Right renal cortex interstitium (tissue), 3 donors: ENCODE results near the gene AOPEP. TPM values are rescaled to one million over a fixed set of nuclear protein-coding genes. Genes with fewer than 3 reads are reported as not detected.

Source experiments
- DNase-seq, 3 donors: peaks; one replicate each; pipeline ENCODE4 v3.0.0-alpha.2; 2013; ENCODE audit warnings: low read depth in 3 of 3, low spot score in 2 of 3
- polyA plus RNA-seq, 3 donors: library from polyadenylated mRNA; unstranded; fragments of 120-200 nt; gene quantifications; one replicate each; pipeline ENCODE4 v1.2.1, GENCODE V29; 2013; ENCODE audit not compliant: insufficient read length in 3 of 3

The AOPEP gene
- polyA plus RNA-seq, 3 donors = 47.3 to 58.7 (median 51.8) TPM

- no peak for DNase-seq
Observed at GRCh38 chr9:95021166-95021886, 294.8 kb downstream of the AOPEP start.

DNA sequence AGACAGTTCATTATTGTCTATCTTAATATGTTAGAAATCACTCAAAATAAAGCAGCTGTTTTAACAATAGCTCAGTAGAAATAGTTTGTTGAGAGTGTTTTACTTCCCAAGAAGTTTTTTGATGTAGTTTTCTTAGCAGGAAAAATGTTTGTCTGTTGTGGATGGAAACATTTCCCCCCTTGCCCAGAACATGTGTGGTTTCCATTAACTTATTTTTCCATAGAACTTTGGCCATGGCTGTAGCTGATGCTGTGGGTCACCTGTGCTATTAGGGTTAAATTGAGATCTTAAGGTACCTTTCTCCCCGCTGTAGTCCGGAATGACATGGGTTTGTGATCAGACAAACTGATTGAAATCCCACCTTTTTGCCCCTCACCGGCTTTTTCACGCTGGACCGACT is 296.2 kb downstream of the AOPEP start:
- DNase-seq = no peak

DNA sequence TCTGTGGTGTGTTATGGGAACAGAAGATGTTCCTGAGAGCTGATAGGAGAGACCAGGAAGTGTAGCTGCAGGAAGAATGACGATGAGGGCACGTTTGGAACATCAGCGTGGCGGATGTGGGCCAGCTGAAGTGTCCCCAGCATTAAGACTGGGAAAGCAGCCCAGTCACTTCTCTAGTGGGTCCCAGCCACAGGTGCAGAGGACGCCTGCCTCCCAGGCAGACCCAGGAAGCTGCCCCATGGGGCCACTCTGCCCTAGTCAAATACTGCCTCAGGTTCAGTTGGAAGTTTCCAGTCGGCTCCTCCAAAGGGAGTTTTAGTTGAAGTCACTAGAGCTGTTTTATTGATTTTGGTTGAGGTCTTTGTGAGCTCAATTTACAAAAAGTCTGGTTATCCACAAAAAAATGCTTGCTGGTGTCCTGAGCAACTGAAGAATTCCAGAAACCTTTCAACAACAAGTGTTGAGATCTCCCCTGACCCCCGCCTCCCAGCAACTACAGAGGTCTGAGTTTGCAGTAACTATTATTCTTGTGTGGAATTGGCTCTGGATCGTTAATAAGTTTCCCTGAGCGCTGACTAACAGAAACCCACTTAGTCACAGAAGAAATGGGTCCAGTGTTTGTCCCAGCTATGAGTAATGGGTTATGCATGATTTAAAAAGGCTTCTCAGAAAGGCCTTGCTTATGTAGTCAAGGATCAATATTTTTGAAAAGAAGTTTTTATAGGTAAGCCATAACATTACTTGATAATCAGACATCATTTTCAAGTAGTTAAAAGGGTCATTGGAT is 296.9 kb downstream of the AOPEP start:
- DNase-seq = no peak

DNA sequence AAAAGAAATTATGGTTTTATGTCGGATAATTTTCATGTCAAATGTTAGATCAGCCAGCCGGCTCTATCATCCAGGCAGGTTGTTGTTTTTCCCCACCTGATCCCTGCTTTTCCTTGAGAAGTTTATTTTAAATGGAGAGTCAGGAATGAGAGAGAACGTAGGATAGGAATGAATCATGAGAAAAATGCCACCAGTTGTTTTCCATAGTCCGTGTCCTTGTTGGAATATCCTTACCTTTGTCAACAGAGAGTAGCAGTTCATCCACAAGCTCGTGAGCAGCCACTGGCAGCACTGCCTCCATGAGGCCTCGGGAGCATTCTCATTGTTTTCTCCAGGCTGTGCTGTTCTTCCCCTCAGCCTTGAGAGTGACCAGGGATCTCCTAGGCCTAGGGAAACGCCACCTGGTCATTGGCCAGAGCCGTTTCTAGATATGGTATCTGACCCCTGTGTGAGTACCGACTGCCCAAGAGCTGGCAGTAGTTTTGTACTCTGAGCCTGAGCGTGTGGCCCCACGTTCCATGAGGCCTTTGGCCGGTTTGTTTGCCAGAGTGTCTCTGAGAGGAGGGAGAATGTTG is 297.7 kb downstream of the AOPEP start:
- DNase-seq = no peak

- DNase-seq = no peak
Observed at GRCh38 chr9:95025213-95026147, 299.0 kb downstream of the AOPEP start.

DNA sequence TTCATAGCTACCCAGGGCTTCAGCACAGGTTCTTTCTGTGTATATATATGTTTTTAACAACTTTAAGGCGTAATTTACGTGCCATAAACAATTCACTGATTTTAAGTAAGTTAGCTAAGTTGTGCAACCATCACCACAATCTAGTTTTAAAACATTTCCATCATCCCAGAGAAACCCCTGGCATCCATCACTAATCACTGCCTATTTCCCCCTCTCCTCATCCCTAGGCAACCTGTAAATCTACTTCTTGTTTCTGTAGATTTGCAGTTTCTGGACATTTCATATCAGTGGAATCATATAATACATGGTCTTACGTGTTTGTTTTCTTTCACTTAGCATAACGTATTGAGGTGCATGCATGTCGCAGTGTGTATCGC is 299.6 kb downstream of the AOPEP start:
- no peak for DNase-seq

- DNase-seq = no peak
Observed at GRCh38 chr9:95027914-95028852, 301.7 kb downstream of the AOPEP start.

GRCh38 chr9:95028853-95029219 is 302.3 kb downstream of the AOPEP start:
- no peak for DNase-seq

- DNase-seq = no peak
Observed at GRCh38 chr9:95029288-95029687, 302.8 kb downstream of the AOPEP start.

GRCh38 chr9:95029720-95030119 is 303.2 kb downstream of the AOPEP start:
- DNase-seq = no peak

GRCh38 chr9:95030344-95030743 is 303.8 kb downstream of the AOPEP start:
- no peak for DNase-seq

DNA sequence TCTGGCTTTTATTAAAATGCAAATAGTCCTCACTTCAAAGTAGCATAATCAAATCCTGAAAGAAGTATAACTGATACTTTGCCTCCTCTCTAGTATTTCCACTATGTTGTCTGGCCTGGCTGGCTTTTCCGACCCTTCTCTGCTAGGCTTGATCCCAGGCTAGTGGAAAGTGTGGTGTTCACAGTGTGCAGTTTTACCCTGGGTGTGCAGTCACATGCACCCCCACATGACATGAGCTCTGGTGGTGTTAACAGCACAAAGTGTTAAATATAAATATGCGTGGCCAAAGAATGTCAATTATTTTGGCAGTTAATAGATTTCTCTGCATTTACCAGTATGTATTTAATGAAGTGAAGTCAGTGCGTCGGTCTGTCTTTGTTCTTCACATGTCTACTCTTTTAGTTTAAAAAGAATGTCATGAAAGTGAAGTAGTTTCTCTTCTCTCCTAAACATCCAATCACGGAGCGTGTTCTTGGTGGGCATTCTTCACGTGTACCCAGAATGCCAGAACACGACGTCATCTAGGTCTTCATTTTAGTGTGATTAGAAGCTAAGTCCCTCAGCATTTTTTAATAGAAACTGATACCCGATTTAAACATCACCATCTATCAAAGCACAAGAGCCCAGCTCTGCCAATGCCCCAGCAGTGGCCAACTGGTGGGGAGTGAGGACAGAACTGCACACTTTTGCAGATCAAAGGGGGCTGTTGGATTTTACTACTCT is 304.6 kb downstream of the AOPEP start:
- DNase-seq = no peak

DNA sequence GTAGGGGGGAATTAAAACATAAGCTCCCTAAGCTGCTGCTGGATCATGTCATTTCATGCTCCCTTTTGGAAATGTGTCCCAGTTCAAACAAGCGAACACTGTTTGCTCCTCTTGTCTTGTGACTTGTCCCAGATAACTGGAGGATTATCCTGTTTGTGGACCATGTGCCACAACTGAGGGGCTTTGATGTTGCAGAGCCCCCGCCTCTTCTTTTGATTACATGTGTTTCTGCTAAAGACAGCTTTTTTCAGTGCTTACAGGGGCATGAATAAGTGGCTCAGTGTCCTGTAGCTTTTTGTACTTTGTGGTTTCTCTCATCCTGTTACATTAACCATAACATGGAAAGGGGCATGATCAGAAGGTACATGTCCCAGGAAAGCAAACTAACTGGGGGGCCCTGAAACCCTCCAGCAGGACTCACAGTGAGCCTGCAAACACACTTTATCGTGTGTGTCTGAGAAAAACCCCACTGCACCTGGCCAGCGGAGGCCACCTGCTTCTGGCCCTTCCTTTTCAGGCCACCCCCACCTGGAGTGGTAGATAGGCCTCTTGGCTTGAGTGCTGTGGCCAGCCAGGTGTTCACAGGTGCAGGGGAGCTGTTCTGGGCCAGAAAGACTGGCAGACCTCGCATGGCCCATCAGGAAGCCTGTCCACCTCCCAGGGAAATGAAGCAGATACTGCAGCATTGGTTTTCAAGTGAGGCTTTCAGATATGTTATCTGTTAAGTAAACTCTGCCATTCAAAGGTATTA is 305.4 kb downstream of the AOPEP start:
- no peak for DNase-seq

- DNase-seq = no peak
Observed at GRCh38 chr9:95032580-95033341, 306.3 kb downstream of the AOPEP start.

DNA sequence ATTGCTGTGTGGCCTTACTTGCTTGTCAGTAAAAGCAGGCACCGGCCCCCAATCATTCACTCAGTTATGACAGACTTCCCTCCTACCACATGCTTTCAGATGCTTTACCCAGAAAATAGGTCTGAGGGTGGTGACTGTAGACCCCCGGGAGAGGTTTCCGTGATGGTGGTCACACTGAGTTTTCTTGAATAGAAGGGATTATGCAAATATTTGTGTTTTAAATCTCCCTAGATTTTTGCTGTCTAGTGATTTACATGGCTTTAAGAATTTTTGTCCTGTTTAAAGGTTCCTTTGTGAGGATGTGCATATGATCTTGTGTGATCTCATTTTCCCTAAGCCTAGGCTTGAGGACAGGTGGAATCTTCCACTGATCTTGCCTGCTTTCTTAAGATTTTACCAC is 309.3 kb downstream of the AOPEP start:
- DNase-seq = no peak

GRCh38 chr9:95036676-95037075 is 310.2 kb downstream of the AOPEP start:
- no peak for DNase-seq

DNA sequence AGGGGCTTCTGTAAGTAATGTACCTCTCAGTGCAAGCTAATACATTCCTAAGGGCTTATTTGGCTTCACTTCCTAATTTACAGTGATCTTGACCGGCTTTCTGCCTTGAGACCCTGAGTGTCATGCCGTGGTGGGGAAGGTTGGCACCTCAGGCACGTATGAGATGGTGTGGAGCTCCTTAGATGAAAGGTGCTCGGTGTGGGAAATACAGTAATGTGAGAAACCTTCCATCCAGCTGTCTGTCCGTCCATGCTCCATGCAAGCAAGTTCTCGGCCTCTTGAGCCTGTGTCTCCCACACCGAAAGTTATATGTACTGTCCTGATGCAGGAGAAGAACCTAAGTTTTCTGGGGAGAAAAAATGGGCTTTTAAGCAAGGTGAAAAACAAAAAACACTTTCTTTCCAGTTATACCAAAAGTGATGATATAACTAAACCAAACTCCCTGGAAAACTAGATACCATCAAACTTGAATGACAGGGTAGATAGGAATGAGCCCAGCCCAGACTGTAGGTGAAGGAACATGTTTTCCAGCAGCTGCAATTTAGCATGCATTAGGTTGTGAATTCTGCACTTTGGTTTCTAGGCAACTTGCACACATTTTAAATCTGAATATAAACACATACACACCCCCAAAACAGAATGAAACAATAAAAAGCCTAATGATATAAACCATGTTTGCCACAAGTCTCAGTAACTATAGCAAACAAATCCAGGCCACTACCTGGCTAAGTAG is 311.5 kb downstream of the AOPEP start:
- DNase-seq = no peak
